Transverse colon (tissue), 4 donors: ENCODE measurements around the gene PLK4. TPM values are rescaled to one million over a fixed set of nuclear protein-coding genes. Genes with fewer than 3 reads are reported as not detected.
"Not testable (repeated sequence)": the region's sequence is repeated elsewhere in the genome, so short reads cannot be mapped to it uniquely, and the experiment has no call there.

Source experiments
- DNase-seq: peaks from one replicate; pipeline ENCODE4 v3.0.0-alpha.2; 2019
- H3K27ac ChIP-seq, 4 donors: fragments of 200-600 bp; sonication (generic); 2 replicates each; pipeline ENCODE4 v1.5.1; 2016 to 2018; ENCODE audit warnings: inconsistent platforms in 4 of 4
- H3K27me3 ChIP-seq: fragments of 200-600 bp; sonication (generic); 2 replicates; pipeline ENCODE4 v1.5.1; 2017; ENCODE audit warnings: inconsistent platforms
- H3K36me3 ChIP-seq, 4 donors: fragments of 200-600 bp; sonication (generic); 2 replicates each; pipeline ENCODE4 v1.5.1; 2017 to 2019; ENCODE audit warnings: inconsistent platforms in 4 of 4
- H3K4me1 ChIP-seq, 4 donors: fragments of 200-600 bp; sonication (generic); 2 replicates each; pipeline ENCODE4 v1.5.1; 2017 to 2020; ENCODE audit warnings: inconsistent platforms in 4 of 4
- H3K4me3 ChIP-seq, 4 donors: fragments of 200-600 bp; sonication (generic); 1 replicate in 1 of 4; 2 replicates in 3 of 4; pipeline versions ENCODE4 v1.5.1 to v1.6.1; 2017 to 2019; ENCODE audit warnings: inconsistent platforms in 4 of 4
- H3K9me3 ChIP-seq, 2 donors: fragments of 200-600 bp; sonication (generic); 2 replicates each; pipeline ENCODE4 v1.5.1; 2017 to 2019; ENCODE audit warnings: inconsistent platforms in 2 of 2
- CTCF ChIP-seq, 5 experiments: fragments of 200-600 bp in 3 of 5; fragments of 450-650 bp in 2 of 5; sonication (generic) in 3 of 5; IDR thresholded peaks; 1 replicate in 2 of 5; 2 replicates in 3 of 5; pipeline ENCODE4 v1.5.1; 2016 to 2017; ENCODE audit warnings: antibody characterized with exemption in 5 of 5, inconsistent platforms in 3 of 5, mild to moderate bottlenecking in 2 of 5, moderate library complexity in 1 of 5
- EP300 ChIP-seq: sonication (generic); formaldehyde crosslinking; IDR thresholded peaks from one replicate; pipeline ENCODE4 v1.6.1; 2017; ENCODE audit warnings: antibody characterized with exemption, low read depth
- POLR2A ChIP-seq: fragments of 450-650 bp; IDR thresholded peaks from one replicate; pipeline ENCODE4 v1.6.1; 2016; ENCODE audit warnings: antibody characterized with exemption, mild to moderate bottlenecking, moderate library complexity
- POLR2AphosphoS5 ChIP-seq, 3 donors: sonication (generic); formaldehyde crosslinking; IDR thresholded peaks; one replicate each; pipeline ENCODE4 v1.6.1; 2016; ENCODE audit warnings: antibody characterized with exemption in 3 of 3
- WGBS, 2 donors: methylation state at CpG; one replicate each; pipeline ENCODE4 v1.1.5; 2018; ENCODE audit warnings: low coverage in 1 of 2; 5-methylcytosine and 5-hydroxymethylcytosine counted together
- in situ Hi-C, 4 donors: fragments of 200-750 bp; cut with MboI; loops; one replicate each; pipeline versions ENCODE4 v1.15.0 to v1.15.1; 2017; ENCODE audit warnings: low sequenced_read_pairs in 3 of 4, low pct_ligation_motif_present in 1 of 4, low pct_unique_long_range_greater_than_20kb in 1 of 4
- intact Hi-C: fragments of 100-400 bp; cut with DNase I; formaldehyde crosslinking; loops from one replicate; pipeline ENCODE4 v1.15.1; 2023; ENCODE audit warnings: low total_unique reads
- total RNA-seq, 4 donors: library from RNA; depleted of rRNA; stranded (reverse); fragments of >200 nt; gene quantifications; one replicate each; pipeline ENCODE4 v1.1.0, GENCODE V29; 2016

PLK4 gene
- total RNA-seq, 4 donors from 2014 or later = 1.4 to 27.3 (median 2.3) TPM; not detected in 1

GRCh38 chr4:127905029-127905428, 24.3 kb downstream of the PLK4 start:
- WGBS, 2 donors = 91% methylated on average over 8 of the region's 8 CpGs; no CpG with 5 or more reads in 1 of the 2 donors
- no peaks in the 10 kb centered on the region for H3K4me1 ChIP-seq
- H3K4me3 ChIP-seq = no peak overlapping the region
- DNase-seq = no peak
- H3K27me3 ChIP-seq = no peaks in the 10 kb centered on the region
- TF ChIP-seq POLR2A (no peak), EP300 (no peak)
- no peaks in the 10 kb centered on the region for H3K9me3 ChIP-seq
- H3K27ac ChIP-seq = no peak overlapping the region
- in situ Hi-C loops = no loop called here
- intact Hi-C loops = no loop called here
- H3K36me3 ChIP-seq = no peaks in the 10 kb centered on the region

GRCh38 chr4:127916512-127916911, 35.8 kb downstream of the PLK4 start:
- no peak for TF ChIP-seq POLR2A
- no peak for TF ChIP-seq POLR2AphosphoS5 (IDR thresholded peaks at IDR 0.05)
- TF ChIP-seq EP300 = no peak
- no peak for TF ChIP-seq CTCF (IDR thresholded peaks at IDR 0.05)
- in situ Hi-C loops = no loop called here
- Histone ChIP-seq H3K4me1 (no peaks in the 10 kb centered on the region), H3K27ac (no peak overlapping the region), H3K36me3 (peaks cover 0 to 39% (median 9%) of the 10 kb centered on the region in 4 donors), H3K4me3 (no peak overlapping the region), H3K9me3 (no peaks in the 10 kb centered on the region), H3K27me3 (no peaks in the 10 kb centered on the region)
- whole genome bisulfite sequencing, 2 donors = 78 to 94% methylated on average over 3 of the region's 3 CpGs
- no peak for DNase-seq
- intact Hi-C loops = no loop called here

GRCh38 chr4:127917151-127917550, 36.5 kb downstream of the PLK4 start:
- DNase-seq = no peak
- Histone ChIP-seq H3K4me1 (no peaks in the 10 kb centered on the region), H3K27me3 (no peaks in the 10 kb centered on the region), H3K27ac (no peak overlapping the region), H3K4me3 (no peak overlapping the region), H3K36me3 (peaks cover 0 to 43% (median 11%) of the 10 kb centered on the region in 4 donors), H3K9me3 (no peaks in the 10 kb centered on the region)
- intact Hi-C loops = no loop called here
- TF ChIP-seq CTCF (IDR thresholded peaks at IDR 0.05) = no peak
- in situ Hi-C loops = no loop called here

- 95 to 100% methylated on average over 1 to 3 of the region's 3 CpGs for WGBS, 2 donors
- Histone ChIP-seq H3K27ac (no peak overlapping the region), H3K27me3 (no peaks in the 10 kb centered on the region), H3K4me3 (no peak overlapping the region), H3K9me3 (no peaks in the 10 kb centered on the region), H3K4me1 (no peaks in the 10 kb centered on the region), H3K36me3 (peaks cover 0 to 43% (median 12%) of the 10 kb centered on the region in 4 donors)
- intact Hi-C loops = no loop called here
- no peak for DNase-seq
- in situ Hi-C loops = no loop called here
- TF ChIP-seq POLR2AphosphoS5 (IDR thresholded peaks at IDR 0.05) (no peak), EP300 (no peak), CTCF (IDR thresholded peaks at IDR 0.05) (no peak), POLR2A (no peak)
Measured at GRCh38 chr4:127920521-127920920, 39.8 kb downstream of the PLK4 start.

GRCh38 chr4:127922226-127922625, 41.5 kb downstream of the PLK4 start:
- no peak overlapping the region for H3K4me3 ChIP-seq
- DNase-seq = no peak
- WGBS, 2 donors = 100% methylated on average over 1 to 2 of the region's 2 CpGs
- intact Hi-C loops (no loop called here), in situ Hi-C loops (no loop called here)
- no peak for TF ChIP-seq CTCF (IDR thresholded peaks at IDR 0.05)
- TF ChIP-seq EP300 = no peak
- TF ChIP-seq POLR2AphosphoS5 (IDR thresholded peaks at IDR 0.05) = no peak
- TF ChIP-seq POLR2A = no peak
- peaks cover 0 to 37% (median 12%) of the 10 kb centered on the region in 4 donors for H3K36me3 ChIP-seq
- no peaks in the 10 kb centered on the region for H3K9me3 ChIP-seq
- H3K4me1 ChIP-seq = no peaks in the 10 kb centered on the region
- H3K27ac ChIP-seq = no peak overlapping the region
- H3K27me3 ChIP-seq = no peaks in the 10 kb centered on the region

GRCh38 chr4:127925720-127926119, 45.0 kb downstream of the PLK4 start:
- H3K4me3 ChIP-seq, in situ Hi-C loops, H3K4me1 ChIP-seq, H3K9me3 ChIP-seq, H3K27me3 ChIP-seq, intact Hi-C loops, DNase-seq, H3K27ac ChIP-seq: not testable (repeated sequence)
- WGBS, 2 donors = 95 to 97% methylated on average over 2 of the region's 2 CpGs
- peaks cover 0 to 26% (median 10%) of the 10 kb centered on the region in 4 donors for H3K36me3 ChIP-seq
